HG02885 (cell line): ENCODE measurements around the gene PARK7.
A peak's percentile ranks its signal among the peaks of the same experiment; 100 is the strongest.

Experiments used
- ATAC-seq: cut with Tn5 transposase; IDR thresholded peaks from one replicate; pipeline ENCODE4 v1.9.1; 2021; ENCODE audit warnings: mild to moderate bottlenecking; ENCODE audit not compliant: unreplicated experiment, poor library complexity

Gene PARK7

DNA sequence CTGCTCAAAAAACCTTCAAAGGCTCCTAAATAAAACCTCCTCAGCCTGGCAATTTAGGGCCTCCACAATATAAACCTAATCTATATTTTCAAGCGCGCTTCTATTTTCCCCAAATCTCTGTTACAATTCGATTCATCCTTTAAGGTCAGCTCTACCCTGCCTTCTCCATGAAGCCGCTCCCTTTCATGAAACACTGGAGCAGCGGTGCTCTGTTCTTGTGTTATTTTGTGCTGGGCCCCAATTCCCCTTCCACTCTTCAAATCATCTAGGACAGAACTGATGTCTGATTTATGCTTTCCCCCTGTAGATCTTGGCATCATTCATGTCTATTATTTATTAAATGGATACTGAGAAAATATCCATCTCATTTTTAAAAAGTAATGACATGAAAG, 57.7 kb downstream of the PARK7 start:
- ATAC-seq = no peak

- ATAC-seq = no peak
Measured at GRCh38 chr1:8020032-8020431, 58.5 kb downstream of the PARK7 start.

GRCh38 chr1:8021676-8022266, 60.3 kb downstream of the PARK7 start:
- ATAC-seq = no peak

DNA sequence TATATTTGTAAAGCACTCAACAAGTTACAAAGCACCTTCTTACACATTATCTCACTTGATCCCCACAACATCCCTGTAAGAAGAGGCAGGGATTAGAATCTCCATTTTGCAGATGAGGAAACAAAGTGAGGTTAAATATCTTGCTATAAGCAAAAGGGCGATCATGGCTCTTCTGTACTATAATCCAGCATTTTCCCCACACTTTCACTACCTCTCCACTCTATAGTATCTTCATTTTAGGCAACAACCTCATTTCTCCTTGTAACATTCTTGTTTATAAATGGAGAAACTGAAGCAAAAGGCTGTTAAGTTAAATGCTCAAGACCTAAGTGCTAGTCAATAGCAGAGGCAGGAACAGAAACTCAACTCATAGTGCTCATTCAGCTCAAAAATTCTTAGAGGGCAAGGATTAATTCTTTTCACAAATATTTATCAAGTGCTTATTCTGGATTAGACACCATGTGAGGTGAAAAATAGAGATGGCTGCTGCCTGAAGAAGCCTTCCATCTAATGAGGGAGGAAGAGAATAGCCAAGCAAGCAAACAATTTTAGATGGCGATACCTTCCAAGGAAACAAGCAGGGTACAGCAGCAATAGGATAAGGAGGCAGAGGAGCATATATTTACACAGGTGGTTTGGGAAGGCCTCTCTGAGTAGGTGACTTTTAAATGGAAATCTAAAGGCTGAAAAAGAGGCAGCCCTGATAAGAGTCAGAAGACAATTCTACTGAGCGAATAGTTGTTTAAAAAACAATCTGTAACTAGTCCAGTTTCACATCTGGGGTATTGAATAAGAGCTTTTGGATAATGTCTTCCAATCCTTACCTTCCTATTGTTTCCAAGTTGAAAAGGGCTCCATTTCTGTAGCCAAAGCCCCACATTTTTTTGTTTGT, 61.1 kb downstream of the PARK7 start:
- ATAC-seq = no peak

- no peak for ATAC-seq
Measured at GRCh38 chr1:8023287-8023994, 61.9 kb downstream of the PARK7 start.

- ATAC-seq = no peak
Measured at GRCh38 chr1:8023995-8024313, 62.4 kb downstream of the PARK7 start.

- no peak for ATAC-seq
Measured at GRCh38 chr1:8024329-8024728, 62.8 kb downstream of the PARK7 start.

DNA sequence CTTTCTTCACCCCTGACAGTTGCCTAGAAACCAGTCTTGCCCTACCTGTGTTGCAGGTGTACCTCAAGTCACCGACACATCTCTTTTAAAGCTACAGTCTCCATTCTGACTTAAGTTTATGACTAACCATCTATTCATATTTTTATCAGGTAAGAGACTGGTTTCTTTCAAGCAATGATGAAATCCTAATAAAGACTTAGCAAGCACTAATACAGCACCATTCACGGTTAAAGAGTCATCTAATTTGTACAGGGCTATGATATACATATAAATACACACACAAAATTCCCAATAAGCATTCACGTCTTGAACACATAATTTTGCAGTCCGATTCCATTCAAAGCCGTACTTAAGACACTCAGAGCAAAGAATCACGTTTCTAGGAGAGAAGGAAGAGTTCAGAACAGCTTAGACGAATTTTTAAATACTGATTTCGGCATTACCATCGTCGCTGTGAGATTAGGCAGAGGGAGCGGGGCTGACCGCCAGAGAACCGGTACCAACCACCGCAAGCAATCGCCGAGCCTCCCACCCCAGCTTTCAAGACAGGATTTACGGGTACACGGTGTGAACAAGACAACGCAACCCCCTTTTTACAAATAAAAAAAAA, 63.7 kb downstream of the PARK7 start:
- no peak for ATAC-seq

DNA sequence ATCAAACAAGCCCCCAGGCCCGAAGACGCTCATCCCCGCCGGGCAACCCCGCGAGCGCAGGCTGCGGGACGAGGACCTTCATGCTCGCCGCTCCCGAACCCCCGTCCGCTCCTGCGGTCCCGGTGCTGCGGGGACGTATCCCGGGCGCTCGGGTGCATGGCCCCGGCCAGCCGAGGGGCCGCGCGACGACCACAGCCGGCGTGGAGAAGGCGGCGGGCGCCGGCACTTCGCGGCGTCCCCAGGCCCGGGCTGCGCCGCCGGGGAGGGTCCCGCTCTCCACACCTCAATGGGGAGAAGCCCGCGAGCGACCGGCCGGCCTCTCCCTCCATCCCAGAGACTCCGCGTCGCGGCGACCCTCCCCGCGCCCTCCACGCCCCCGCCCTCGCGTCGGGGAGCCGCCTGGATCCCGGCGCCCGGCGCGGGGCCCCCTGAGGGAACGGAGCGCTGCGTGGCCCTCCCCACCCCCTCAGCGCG, 64.2 kb downstream of the PARK7 start:
- peak; percentile 25 for ATAC-seq

DNA sequence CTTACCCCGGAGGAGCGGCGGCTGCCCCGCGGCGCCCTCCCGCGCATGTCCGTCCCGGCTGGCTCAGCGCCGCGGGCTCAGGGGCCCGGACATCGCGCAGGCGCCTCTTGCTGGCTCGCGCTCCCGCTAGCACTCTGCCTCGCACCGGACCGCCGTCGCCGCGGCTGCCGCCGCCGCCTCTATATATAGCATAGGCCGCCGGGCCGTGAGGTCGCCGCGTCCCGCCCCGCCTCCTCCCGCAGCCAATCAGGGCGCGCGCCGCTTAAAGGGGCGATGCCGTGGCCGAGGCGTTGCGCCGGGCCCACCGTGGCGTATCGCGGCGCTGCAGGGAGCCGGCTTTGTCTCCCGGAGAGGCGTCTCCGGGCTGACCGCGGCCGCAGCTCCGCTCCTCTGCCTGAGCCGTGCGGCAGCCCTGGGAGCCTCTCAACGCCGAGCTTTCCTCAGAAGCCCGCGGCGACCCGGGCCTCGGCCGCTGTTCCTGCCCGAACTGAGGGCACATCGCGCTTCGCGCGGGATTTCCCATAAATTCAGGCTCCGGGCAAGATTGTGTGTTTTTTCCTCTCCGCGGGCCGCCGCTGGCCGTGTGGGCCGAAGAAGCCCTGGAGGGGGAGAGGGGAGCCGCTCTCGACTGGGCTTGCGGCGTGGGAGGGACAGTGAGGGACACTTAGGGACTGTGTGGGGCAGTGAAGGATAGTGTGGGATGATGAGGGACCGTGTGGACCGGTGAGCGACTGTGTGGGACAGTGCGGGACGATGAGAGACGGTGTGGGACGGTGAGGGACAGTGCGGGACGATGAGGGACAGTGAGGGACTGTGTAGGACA, 64.9 kb downstream of the PARK7 start, which contains the start of gene ERRFI1:
Gene ERRFI1 (minus strand): TSS at position 157 of the 823 bp plus-strand sequence. CDS start 10,690 bp downstream, outside the sequence.
- peak; percentile 91 for ATAC-seq

DNA sequence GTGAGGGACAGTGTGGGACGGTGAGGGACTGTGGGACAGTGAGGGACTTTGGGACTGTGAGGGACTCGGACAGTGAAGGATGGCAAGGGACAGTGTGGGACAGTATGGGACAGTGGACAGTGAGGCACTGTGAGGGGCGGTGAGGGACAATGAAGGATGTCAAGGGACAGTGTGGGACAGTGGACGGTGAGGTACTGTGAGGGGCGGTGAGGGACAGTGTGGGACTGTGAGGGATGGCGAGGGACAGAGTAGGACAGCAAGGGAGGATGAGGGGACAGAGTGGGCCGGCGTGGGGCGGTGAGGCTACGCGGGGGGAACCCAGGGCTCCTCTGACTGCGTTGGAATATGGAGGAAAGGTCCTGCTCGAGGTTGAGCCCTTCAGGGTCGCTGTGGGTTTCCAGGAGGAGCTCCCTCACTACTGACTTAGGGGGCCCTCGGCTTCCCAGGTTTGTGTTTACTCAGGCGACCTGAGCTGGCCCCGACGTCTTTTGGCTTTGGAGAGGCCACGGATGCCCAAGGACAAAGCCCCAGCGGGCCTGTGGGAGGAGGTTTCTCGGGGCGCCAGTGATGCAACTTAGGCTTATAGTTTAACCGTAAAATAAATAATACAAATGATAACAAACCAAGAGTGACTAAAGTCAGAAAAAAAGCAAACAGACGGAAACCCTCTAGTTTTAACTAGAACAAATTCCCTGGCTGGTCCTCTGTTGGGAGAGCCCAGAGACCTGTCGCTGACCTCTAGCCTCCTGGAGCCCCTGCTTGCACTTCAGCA, 65.7 kb downstream of the PARK7 start:
- no peak for ATAC-seq

DNA sequence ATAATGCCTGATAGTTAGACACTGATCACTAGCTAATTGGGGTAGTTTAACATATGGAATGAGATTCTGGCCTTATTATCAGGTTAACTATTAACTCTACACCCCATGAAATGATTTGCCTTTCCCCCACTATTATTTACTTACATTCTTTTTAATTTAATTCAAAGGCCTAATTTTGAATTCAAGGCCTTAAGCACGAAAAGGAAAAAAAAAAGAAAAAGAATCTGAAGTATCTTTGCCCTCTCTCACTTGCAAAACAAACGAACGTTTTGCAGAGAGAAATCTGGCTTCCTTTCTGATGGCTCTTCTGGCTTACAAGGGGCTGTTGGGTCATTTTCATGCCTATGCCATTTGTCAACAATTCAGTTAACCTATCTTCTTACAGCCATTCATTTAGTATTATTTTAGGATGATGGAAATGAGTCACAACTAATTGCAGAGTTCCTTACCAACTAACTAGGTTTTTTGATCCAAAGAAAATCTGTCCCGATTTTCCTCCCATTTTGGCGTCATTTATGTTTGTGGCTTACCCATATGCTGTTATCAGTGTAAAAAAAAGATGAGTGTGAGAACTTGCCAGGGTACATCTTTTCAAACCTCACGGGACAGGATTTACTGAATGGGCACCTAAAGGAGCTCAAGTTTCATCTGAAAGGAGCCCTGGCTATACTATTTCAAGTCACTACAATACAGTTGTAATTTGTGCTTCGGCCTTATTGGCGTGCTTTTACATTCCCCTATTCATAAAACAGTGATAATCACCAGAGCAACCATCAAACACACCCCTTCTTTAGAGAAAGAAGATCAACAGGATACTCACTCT, 66.4 kb downstream of the PARK7 start:
- no peak for ATAC-seq

- no peak for ATAC-seq
Measured at GRCh38 chr1:8028571-8028910, 67.0 kb downstream of the PARK7 start.

GRCh38 chr1:8031176-8031785, 69.8 kb downstream of the PARK7 start:
- no peak for ATAC-seq

GRCh38 chr1:8032366-8032910, 70.9 kb downstream of the PARK7 start:
- ATAC-seq = no peak

GRCh38 chr1:8033322-8033721, 71.8 kb downstream of the PARK7 start:
- ATAC-seq = no peak
